ENCODE data around the gene JUP. TPM values are rescaled to one million over a fixed set of nuclear protein-coding genes. Genes with fewer than 3 reads are reported as not detected.

The JUP gene
- total and polyA plus RNA-seq, 2 of the 13 experiments (the other 11 are each of a cell fraction or from before 2014, with no cell fraction given): 12.1 to 20.6 TPM

DNA sequence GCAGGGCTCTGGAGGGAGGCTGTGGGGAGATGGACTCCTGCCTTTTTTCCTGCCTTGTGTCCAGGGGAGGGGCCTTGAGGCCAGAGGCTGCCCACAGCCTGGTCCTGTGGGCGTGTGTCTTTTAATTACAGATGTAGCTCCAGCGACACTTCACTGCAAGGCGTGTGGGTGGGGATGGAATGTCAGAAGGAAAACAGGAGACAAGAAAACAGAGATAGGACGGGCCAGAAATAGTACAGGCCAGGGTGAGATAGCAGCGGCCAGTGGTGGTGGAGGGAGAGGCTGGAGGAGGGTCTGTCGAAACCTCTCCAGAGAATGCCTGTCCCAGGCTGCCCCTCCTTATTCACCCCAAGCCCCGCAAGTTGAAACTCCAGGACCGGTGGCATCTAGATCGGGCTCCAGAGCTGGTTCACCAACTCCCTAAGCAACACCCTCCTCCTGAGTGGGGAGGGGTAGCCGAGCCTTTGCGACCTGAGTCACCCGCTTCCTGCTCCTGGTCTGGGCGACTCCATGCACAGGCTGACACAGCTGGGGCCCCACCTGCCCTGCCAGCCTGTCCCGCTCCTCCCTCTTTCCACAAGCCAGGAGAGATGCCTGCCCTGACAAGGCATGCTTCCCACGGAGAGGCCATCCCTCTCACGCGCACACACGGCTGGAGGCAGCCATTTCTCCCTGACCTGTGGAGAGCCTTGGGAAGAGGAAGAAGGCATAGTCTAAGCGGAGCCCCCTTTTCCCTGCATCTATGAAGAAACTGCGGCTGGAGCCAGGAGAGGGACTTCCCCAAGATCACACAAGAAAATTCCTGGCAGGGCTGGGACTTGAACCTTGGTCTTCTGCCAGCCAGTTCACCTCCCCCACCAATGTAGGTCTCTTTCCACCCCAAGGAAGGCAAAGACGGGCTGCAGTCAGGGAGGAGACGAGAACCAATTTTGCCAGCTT is 6.6 kb upstream of the JUP start (continued):
- TF ChIP-seq, protein P1, sequence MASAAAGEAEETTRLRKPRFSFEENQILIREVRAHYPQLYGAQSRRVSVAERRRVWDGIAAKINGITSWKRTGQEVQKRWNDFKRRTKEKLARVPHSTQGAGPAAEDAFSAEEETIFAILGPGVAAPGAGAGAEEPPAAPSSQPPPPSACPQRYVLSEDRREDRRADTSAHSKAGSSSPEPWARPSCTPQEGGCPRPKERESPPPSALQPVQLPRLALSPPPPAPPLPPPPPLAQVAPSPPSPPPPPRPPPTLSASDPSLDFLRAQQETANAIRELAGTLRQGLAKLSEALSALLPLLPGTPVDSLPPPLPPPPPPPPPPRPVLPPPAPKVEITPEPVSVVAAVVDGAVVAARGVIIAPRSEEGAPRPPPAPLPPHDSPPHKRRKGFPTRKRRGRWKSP (CRISPR knock-in tag; IDR thresholded peaks at IDR 0.05): peak; percentile 27; the same call in 1 of the 2 replicates
- TF ChIP-seq RFXAP (CRISPR knock-in tag; IDR thresholded peaks at IDR 0.05; ENCODE audit: borderline replicate concordance): 0 out of 2 replicates have a peak, but pooled peaks have one; percentile 13
- peak; percentile 49; the same call in 1 of the 2 replicates for TF ChIP-seq ZNF350 (CRISPR knock-in tag; IDR thresholded peaks at IDR 0.05; ENCODE audit: borderline replicate concordance, low read depth)
- TF ChIP-seq ZNF33B (CRISPR knock-in tag; IDR thresholded peaks at IDR 0.05): no peak
- no peak for TF ChIP-seq SP4 (CRISPR knock-in tag; IDR thresholded peaks at IDR 0.05)
- TF ChIP-seq, protein P2, sequence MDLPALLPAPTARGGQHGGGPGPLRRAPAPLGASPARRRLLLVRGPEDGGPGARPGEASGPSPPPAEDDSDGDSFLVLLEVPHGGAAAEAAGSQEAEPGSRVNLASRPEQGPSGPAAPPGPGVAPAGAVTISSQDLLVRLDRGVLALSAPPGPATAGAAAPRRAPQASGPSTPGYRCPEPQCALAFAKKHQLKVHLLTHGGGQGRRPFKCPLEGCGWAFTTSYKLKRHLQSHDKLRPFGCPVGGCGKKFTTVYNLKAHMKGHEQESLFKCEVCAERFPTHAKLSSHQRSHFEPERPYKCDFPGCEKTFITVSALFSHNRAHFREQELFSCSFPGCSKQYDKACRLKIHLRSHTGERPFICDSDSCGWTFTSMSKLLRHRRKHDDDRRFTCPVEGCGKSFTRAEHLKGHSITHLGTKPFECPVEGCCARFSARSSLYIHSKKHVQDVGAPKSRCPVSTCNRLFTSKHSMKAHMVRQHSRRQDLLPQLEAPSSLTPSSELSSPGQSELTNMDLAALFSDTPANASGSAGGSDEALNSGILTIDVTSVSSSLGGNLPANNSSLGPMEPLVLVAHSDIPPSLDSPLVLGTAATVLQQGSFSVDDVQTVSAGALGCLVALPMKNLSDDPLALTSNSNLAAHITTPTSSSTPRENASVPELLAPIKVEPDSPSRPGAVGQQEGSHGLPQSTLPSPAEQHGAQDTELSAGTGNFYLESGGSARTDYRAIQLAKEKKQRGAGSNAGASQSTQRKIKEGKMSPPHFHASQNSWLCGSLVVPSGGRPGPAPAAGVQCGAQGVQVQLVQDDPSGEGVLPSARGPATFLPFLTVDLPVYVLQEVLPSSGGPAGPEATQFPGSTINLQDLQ (CRISPR knock-in tag; IDR thresholded peaks at IDR 0.05): peak; percentile 53; the same call in 1 of the 2 replicates
- 0 out of 2 replicates have a peak, but pooled peaks have one; percentile 5 for TF ChIP-seq SMAD9 (CRISPR knock-in tag; IDR thresholded peaks at IDR 0.05)
- TF ChIP-seq SP5 (CRISPR knock-in tag; IDR thresholded peaks at IDR 0.05; ENCODE audit: borderline replicate concordance, low read depth): peak; percentile 71
- TF ChIP-seq, protein P3, sequence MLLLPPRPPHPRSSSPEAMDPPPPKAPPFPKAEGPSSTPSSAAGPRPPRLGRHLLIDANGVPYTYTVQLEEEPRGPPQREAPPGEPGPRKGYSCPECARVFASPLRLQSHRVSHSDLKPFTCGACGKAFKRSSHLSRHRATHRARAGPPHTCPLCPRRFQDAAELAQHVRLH (CRISPR knock-in tag; IDR thresholded peaks at IDR 0.05; ENCODE audit: borderline replicate concordance, low read depth): no peak
- TF ChIP-seq, protein P4, sequence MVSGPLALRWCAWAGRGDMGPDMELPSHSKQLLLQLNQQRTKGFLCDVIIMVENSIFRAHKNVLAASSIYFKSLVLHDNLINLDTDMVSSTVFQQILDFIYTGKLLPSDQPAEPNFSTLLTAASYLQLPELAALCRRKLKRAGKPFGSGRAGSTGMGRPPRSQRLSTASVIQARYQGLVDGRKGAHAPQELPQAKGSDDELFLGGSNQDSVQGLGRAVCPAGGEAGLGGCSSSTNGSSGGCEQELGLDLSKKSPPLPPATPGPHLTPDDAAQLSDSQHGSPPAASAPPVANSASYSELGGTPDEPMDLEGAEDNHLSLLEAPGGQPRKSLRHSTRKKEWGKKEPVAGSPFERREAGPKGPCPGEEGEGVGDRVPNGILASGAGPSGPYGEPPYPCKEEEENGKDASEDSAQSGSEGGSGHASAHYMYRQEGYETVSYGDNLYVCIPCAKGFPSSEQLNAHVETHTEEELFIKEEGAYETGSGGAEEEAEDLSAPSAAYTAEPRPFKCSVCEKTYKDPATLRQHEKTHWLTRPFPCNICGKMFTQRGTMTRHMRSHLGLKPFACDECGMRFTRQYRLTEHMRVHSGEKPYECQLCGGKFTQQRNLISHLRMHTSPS (CRISPR knock-in tag; IDR thresholded peaks at IDR 0.05; ENCODE audit: low read depth): peak; percentile 81; the same call in 1 of the 2 replicates
- TF ChIP-seq, protein P5, sequence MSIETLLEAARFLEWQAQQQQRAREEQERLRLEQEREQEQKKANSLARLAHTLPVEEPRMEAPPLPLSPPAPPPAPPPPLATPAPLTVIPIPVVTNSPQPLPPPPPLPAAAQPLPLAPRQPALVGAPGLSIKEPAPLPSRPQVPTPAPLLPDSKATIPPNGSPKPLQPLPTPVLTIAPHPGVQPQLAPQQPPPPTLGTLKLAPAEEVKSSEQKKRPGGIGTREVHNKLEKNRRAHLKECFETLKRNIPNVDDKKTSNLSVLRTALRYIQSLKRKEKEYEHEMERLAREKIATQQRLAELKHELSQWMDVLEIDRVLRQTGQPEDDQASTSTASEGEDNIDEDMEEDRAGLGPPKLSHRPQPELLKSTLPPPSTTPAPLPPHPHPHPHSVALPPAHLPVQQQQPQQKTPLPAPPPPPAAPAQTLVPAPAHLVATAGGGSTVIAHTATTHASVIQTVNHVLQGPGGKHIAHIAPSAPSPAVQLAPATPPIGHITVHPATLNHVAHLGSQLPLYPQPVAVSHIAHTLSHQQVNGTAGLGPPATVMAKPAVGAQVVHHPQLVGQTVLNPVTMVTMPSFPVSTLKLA (IDR thresholded peaks at IDR 0.05): no peak
- TF ChIP-seq TBP (CRISPR knock-in tag; IDR thresholded peaks at IDR 0.05): no peak
- peak; percentile 20; the same call in 1 of the 2 replicates for TF ChIP-seq ERF (CRISPR knock-in tag; IDR thresholded peaks at IDR 0.05)
- 0 out of 2 replicates have a peak, but pooled peaks have one; percentile 19 for TF ChIP-seq ZNF101 (CRISPR knock-in tag; IDR thresholded peaks at IDR 0.05; ENCODE audit: borderline replicate concordance, low read depth)
- TF ChIP-seq, protein P6, sequence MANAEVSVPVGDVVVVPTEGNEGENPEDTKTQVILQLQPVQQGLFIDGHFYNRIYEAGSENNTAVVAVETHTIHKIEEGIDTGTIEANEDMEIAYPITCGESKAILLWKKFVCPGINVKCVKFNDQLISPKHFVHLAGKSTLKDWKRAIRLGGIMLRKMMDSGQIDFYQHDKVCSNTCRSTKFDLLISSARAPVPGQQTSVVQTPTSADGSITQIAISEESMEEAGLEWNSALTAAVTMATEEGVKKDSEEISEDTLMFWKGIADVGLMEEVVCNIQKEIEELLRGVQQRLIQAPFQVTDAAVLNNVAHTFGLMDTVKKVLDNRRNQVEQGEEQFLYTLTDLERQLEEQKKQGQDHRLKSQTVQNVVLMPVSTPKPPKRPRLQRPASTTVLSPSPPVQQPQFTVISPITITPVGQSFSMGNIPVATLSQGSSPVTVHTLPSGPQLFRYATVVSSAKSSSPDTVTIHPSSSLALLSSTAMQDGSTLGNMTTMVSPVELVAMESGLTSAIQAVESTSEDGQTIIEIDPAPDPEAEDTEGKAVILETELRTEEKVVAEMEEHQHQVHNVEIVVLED (CRISPR knock-in tag; IDR thresholded peaks at IDR 0.05; ENCODE audit: borderline replicate concordance): 0 out of 2 replicates have a peak, but pooled peaks have one; percentile 15
- peak; percentile 29 for TF ChIP-seq ZMYM3 (CRISPR knock-in tag; IDR thresholded peaks at IDR 0.05)
- 0 out of 2 replicates have a peak, but pooled peaks have one; percentile 64 for TF ChIP-seq ZNF569 (CRISPR knock-in tag; IDR thresholded peaks at IDR 0.05; ENCODE audit: borderline replicate concordance)
- no peak for TF ChIP-seq ZNF839 (CRISPR knock-in tag; IDR thresholded peaks at IDR 0.05; ENCODE audit: borderline replicate concordance)
